ENCODE measurements around the gene TMEM134.
"Not testable (repeated sequence)": the region's sequence is repeated elsewhere in the genome, so short reads cannot be mapped to it uniquely, and the experiment has no call there.

TMEM134 gene

DNA sequence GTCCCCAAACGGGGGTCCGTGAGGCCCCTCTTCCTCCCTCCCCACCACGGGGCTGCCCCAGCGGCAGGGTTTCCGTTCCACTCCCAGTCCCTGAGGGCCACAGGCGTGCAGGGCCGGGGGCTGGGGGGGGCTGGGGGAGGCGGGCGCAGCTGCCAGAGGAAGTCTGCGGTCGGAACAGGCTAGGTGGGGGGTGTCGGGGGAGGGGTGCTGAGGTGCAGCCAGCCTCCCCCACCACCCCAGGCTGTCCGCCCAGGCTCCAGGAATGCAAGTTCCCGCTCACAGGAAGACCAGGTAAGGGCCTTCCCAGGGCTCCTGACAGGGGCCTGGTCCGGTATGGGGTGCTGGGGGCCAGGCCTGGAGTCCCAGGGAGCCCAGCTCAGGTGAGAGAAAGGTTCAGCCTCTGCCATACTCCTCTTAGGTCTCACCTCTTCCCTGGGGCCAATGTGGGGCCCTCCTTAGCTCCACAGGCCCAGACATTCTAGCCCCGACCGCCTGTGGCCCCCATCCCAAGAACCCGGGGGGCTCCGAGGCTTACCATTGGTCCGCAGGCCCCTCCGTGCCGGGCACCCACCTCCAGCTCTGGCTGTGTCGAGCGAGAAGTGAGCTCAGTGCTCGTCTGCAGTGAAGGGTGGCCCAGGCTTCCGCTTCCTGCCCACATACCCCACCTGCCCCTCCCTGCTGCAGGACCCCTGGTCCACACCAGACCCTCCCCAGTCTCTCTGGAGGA is 31.8 kb downstream of the TMEM134 start, which contains the start of gene PTPRCAP:
PTPRCAP (minus strand) TSS at position 601 of the 727 bp plus-strand sequence; CDS start at position 538, 63 bp downstream.
- no peak for DNase-seq

DNA sequence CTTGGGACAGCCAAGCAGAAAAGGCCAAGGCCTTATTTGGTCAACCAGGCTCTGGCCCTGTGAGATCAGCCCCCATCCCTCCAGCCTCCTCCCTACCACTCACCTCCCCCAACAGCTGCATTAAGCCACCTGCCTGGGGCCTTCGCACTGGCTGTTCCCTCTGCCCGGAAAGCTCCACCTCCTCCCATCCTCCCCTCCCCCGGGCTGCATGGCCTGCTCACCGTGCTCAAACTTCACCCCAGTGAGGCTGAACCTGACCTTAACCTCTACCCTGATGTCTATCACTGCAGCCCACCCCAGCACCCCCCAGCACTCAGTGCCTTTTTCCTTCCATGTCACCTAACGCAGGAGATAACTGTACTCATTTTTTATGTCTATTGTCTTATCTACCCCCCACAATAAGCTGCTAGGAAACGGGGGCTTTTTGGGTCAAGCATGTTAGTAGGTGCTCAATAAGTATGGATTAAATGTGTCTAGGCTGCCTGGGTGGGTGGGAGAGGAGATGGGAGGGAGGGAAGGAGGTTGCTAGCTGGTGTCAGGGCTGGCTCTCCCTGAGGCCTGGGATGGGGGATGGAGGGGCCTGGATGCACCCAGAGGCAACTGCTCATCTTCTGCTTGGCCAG is 32.5 kb downstream of the TMEM134 start:
- no peak for DNase-seq

DNA sequence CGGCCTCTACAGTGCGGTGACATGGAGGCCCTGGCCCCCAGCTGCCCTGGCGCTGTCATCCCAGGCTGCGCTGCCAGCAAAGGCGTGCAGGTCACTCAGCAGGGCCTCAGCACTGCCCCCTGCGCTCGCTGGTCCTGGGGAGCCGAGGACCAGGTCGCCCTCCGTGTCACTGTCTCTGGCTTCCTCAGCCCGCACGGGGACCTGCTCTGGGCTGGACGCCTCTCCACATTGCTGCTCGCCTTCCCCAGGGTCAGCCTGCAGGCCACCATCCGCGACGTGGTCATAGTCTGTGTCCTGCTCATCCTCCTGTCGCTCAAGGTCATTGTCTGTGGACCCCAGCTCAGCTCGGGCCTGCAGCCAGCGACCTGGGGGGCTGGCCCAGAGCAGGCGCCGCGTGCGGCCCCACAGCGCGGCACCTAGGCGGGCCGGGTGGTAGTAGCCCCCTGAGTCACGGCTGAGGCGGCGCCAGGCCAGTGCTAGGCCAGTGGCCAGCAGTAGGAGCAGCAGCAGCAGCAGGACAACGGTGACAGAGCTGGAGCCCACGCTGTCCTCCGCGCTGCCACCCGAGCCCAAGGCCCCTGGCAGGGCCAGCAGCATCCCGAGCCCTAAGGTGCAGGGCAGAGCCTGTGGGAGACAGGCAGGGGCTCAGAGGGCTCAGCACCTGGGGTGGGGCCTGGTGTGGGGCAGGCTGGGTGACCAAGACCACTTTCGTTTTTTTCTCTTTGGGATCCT is 33.2 kb downstream of the TMEM134 start:
- DNase-seq = no peak

DNA sequence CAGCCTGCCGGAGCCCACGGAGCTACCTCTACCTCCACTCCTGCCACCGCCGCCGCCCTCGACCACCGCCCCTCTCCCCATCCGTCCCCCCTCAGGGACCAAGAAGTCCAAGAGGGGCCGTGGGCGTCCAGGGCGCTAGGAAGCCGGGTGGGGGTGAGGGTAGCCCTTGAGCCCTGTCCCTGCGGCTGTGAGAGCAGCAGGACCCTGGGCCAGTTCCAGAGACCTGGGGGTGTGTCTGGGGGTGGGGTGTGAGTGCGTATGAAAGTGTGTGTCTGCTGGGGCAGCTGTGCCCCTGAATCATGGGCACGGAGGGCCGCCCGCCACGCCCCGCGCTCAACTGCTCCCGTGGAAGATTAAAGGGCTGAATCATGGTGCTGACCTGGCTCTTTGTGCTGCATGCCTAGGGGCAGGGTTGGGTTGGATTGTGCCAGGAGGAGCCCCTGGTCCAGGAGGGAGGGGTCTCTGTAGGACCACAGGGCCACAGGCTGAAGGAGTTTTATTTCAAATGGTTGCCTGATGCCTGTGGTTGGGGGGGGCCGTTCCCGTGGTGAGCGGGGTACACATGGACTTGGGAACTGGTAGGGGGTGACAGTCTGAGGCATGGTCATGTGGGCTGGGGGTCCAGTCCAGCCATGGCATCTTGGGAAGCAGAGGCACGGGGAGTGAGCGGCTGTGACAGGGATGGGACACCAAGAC is 33.9 kb downstream of the TMEM134 start:
- DNase-seq = no peak

DNA sequence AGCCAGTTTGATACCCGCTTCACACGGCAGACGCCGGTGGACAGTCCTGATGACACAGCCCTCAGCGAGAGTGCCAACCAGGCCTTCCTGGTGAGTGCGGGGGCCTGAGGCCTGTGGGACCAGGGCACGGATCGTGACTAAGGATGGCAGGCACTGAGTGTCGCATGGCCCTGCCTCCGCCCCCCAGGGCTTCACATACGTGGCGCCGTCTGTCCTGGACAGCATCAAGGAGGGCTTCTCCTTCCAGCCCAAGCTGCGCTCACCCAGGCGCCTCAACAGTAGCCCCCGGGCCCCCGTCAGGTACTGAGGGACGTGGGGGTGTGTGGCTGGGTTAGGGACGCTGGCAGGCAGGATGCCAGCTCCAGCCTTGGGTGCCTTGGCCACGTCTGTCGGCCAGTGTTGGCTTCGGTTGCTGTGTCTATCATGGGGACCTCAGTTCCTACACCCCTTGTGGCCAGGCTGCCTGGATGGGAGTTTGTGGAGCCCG is 34.6 kb downstream of the TMEM134 start:
- DNase-seq = no peak

DNA sequence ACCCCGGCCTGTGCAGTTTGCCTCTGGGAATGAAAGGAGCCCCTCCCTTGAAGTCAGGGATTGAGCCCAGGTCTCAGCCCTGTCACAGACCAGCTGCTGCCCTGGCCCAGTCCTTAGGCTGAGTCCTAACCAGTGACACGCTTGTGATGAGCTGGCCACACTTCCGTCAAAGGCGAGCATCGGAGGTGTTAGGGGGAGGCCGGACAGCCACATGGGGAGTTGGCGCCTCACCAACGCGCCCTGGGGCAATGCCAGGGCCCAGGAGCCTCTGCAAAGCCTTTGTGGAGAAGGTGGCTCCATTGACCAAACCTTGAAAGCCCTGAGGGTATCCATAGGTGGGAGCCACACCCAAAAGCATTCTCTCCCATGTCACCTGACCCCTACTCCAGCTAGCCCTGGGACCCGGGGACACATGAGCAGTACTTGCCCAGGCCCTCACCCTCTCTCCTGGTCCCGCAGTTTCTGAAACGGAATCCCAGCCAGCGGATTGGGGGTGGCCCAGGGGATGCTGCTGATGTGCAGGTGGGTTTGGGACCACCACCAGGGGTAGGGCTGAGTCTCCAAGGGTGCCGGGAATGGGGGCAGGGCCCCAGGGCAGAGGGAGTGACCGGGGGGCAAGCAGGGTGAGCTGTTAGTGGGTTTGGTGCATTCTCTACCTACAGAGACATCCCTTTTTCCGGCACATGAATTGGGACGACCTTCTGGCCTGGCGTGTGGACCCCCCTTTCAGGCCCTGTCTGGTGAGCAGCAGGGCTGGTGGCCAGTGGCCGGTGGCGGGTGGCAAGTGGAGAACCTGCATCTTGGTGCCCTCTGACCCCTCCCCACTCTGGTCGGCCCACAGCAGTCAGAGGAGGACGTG is 35.3 kb downstream of the TMEM134 start:
- no peak for DNase-seq

DNA sequence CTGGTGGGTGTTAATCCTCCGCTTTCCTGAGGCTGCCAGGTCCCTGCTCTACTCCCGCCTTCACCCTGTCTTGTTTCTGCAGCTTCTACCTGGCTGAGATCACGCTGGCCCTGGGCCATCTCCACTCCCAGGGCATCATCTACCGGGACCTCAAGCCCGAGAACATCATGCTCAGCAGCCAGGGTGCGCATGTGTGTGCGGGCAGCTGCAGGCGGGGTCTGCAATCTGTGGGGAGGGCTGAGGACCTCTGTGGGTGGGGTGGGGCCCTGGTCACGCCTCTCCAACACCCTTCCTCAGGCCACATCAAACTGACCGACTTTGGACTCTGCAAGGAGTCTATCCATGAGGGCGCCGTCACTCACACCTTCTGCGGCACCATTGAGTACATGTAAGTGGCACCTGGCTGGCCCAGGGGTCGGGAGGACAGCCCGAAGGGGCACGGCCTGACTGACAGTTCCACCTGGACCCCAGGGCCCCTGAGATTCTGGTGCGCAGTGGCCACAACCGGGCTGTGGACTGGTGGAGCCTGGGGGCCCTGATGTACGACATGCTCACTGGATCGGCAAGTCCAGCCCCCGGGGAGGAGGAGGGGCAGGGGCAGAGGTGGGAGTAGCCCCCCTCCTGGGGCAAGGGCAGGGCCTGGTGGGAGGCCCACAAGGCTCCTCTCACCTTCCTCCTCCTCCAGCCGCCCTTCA is 36.2 kb downstream of the TMEM134 start:
- no peak for DNase-seq

DNA sequence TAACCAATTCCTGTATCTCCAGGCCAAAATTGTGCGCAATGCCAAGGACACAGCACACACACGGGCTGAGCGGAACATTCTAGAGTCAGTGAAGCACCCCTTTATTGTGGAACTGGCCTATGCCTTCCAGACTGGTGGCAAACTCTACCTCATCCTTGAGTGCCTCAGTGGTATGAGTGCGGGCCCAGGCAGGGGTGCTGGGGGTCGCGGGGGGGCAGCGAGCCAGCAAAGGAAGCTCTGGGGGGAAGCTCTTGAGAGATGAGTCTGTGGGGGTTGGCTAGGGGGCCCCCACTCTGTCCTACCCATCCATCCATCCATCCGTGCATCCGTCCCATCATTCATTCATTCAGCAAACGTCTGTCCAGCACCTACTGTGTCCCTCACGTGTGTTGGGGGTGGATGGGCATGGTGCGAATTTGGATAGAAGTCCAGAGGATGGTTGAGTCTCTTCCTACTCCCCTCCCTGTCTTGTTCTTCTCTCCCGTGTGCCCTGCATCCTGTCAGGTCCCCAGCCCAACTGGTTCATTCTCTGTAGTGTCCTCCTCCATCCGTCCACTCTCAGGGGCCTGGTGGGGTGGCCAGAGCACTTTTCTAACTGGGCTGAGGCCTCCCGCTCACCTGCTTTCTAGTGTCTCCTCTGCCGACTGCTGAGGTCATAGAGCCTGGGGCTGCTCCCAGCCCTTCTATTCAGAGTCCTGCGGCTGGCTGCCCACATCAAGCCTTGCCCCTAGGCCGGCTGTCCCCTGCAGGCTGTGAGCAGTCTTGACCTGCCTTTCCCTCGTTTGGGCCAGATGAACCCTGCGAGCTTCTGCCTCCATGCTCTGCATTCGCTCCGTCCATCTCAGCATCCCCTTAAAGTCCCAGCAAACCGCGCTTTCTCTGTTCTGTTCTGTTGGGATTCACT is 37.5 kb downstream of the TMEM134 start:
- DNase-seq = no peak

DNA sequence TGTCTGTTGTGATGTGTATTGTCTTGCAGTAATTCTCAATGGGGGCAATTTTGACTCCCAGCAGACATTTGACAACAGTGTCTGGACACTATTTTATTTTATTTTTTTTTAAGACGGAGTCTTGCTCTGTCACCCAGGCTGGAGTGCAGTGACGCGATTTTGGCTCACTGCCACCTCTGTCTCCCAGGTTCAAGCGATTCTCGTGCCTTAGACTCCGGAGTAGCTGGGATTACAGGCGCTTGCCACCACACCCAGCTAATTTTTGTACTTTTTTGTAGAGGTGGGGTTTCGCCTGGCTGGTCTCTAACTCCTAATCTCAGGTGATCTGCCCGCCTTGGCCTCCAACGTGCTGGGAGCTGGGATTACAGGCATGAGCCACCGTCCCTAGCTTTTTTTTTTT is 39.3 kb downstream of the TMEM134 start:
- no peak for DNase-seq

DNA sequence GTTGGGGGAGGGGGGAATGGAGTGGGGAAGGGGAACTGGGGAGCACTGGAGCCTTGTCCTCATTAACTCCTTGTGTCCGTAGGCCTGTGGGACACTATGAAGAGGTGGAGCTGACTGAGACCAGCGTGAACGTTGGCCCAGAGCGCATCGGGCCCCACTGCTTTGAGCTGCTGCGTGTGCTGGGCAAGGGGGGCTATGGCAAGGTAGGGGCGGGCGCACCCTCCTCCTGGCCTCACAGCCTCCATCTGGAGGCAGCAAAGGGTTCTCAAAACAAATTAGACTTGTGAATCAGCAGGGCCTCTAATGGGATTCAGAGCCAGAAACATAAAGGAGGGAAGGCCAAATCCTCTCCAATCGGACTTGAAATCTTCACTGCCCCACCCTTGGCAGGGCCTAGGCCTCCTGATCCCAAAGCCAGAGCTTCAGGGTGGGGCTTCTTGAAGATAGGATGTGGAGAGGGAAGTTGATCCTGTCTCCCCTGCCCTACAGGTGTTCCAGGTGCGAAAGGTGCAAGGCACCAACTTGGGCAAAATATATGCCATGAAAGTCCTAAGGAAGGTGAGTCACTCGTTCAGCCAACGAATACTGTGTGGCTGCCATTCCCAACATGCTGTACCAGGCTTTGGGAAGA is 39.9 kb downstream of the TMEM134 start:
- DNase-seq = no peak

DNA sequence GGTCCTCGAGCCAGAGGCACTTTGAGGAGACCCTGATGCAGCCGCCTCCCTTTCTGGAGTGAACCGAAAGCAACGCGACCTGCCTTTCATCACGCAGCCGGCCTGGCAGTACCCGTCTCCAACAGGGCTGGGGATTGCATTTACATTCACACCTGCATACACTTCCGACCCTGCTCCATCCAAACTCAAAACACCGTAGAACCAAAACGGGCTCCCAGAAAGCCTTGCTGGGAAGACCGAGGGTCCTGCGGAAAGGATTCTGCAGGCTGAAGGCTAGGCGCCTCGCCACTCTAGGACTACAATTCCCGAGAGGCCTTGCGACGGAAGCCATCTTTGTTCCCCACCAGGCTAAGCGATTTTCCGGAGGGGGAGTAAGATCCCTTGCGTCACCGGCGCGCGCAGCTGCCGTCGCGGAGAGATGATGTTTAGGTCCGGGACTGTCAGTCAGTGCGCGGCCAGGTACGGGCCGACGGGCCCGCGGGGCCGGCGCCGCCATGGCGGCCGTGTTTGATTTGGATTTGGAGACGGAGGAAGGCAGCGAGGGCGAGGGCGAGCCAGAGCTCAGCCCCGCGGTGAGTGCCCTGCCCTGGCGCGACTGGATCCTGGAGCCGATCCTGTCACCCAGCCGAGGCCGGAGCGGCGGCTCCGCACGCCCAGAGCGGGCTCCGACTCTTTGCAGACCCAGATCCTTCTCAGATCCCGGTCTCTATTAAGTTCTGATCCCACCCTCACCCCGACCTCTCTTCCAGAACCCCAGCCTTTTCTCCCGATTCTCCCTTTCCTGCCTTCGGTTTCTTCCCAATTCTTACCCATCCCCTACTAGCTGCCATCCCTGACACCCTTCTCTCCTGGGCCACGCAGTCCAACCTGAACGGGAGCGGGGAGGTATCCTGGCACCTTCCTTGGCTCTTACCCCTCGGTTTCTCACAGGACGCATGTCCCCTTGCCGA is 40.7 kb downstream of the TMEM134 start, which contains the start of gene RPS6KB2:
RPS6KB2 (plus strand) TSS at position 443 of the 950 bp plus-strand sequence; CDS start at position 495, 52 bp downstream.
- DNase-seq = peak; percentile 98

DNA sequence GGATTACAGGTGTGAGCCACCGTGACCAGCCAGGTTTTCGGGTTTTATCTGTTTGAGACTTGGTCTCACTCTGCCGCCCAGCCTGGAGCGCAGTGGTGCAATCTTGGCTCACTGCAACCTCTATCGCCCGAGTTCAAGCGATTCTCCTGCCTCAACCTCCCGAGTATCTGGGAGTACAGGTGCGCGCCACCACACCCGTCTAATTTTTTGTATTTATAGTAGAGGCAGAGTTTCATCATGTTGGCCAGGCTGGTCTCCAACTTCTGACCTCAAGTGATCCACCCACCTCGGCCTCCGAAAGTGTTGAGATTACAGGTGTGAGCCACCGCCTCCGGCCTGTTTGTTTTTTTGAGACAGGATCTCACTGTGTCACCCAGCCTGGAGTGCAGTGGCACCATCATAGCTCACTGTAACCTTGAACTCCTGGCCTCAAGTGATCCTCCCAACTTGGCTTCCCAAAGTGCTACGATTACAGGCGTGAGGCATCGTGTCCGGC is 41.6 kb downstream of the TMEM134 start:
- not testable (repeated sequence) for DNase-seq

DNA sequence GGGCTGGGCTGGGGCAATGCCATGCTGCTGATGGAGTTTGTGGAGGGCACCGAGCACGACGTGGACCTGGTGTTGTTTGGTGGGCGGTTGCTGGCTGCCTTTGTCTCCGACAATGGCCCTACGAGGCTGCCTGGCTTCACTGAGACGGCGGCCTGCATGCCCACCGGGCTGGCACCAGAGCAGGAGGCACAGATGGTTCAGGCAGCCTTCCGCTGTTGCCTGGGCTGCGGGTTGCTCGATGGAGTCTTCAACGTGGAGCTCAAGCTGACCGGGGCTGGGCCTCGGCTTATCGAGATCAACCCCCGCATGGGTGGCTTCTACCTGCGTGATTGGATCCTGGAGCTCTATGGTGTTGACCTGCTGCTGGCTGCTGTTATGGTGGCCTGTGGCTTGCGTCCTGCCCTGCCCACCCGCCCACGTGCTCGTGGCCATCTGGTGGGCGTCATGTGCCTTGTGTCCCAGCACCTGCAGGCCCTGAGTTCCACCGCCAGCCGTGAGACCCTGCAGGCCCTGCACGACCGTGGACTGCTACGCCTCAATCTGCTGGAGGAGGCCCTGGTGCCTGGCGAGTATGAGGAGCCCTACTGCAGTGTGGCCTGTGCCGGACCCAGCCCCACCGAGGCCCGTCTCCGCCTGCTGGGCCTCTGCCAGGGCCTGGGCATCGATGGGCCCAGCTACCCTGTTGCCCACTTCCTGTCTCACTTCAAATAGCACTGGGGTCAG is 45.0 kb downstream of the TMEM134 start:
- DNase-seq = no peak

DNA sequence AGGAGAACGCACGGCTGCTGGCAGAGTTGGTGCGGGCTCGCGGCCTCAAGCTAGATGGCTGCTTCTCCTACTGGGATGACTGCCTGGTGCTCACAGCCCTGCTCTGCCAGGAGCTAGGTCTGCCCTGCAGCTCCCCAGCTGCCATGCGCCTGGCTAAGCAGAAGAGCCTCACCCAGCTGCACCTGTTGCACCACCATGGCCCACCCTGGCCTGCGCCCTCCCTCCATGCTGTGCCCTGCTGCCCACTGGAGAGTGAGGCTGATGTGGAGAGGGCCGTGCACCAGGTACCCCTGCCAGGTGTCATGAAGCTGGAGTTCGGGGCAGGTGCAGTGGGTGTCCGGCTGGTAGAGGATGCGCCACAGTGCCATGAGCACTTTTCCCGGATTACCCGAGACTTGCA is 45.6 kb downstream of the TMEM134 start:
- DNase-seq = no peak

DNA sequence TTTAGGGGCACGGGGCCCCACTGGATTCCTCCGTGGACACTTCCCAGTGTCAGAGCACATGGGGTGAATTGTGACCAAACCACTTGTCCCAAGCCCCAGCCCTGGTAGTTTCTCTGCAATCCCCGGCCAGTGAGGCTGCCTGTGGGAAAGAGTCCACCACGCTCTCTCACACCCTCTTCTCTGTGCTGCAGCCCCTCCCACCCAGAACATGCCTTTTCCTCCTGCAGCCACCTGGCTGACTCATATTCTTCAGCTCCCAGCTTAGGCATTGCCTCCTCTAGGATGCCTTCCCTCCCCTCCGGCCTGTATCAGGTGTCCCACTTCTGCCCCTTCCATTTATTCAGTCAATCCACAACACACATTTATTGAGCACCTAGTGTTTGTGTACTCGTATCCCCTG is 46.2 kb downstream of the TMEM134 start:
- no peak for DNase-seq

DNA sequence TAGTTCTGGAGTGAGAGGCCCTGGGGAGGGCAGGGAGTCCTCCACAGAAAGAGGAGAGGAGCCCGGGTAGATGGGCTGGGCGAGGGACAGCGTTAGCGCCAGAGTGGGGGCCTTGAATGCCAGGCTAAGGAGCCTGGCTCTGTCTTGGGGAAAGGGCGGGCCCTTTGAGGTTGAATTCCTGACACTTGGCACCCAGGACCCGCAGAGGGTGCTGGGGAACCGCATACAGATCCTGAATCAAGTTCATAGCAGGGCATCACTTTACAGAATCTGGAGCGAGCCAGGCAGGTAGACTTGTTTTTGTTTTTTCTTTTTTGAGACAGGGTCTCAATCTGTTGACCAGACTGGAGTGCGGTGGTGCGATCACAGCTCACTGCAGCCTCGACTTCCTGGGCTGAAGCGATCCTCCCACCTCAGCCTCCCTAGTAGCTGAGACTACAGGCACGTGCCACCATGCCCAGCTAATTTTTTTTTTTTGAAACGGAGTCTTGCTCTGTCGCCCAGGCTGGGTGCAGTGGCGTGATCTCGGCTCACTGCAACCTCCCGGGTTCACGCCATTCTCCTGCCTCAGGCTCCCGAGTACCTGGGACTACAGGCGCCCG is 47.5 kb downstream of the TMEM134 start:
- DNase-seq = no peak
